Globus pallidus (tissue), 1 donor: ENCODE results near the gene CYP21A2.

Experiments
- DNase-seq: peaks from one replicate; pipeline ENCODE4 v3.0.0-alpha.2; 2015; ENCODE audit warnings: low spot score

The CYP21A2 gene

DNA sequence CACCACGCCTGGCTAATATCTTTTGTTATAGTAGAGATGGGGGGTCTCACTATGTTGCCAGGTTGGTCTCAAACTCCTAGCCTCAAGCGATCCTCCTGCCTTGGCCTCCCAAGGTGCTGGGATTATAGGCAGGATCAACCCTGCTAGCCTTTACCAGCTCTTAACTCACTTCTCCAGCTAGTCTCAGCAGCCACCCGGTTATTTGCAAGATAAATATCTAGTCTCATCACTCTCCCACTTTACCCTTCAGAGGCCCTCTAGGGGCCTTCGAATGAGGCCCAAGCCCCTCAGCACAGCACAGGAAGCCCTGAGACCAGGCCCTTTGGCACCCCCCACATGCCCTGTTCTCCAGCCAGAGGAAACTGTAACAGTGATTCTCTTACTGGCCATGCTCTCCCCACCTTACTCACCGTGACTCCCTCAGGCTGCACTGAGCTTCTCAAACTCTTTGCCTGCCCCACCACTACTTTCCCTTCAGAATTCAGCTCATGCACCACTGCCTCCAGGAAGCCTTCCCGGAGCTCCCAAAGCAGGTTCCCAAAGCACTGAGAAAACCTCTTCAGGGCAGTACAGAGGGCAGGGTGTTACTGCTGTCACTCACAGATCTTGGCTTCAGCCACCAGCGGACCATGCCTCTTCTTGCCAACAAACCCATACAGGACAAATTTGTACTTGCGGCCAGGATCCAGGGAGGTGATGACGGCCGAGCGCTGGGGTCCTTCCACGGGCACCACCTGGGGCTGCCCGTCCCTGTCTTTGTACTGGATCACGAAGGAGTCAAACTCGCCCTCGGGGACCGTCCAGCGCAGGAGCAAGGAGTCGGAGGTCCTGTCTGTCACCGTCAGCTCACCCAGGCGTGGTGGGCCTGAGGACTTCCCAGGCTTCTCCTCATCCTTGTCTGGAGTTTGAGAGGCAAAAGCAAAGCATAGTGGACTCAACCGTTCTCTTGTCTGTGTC lies 45.9 kb downstream of the CYP21A2 start:
- no peak for DNase-seq

DNA sequence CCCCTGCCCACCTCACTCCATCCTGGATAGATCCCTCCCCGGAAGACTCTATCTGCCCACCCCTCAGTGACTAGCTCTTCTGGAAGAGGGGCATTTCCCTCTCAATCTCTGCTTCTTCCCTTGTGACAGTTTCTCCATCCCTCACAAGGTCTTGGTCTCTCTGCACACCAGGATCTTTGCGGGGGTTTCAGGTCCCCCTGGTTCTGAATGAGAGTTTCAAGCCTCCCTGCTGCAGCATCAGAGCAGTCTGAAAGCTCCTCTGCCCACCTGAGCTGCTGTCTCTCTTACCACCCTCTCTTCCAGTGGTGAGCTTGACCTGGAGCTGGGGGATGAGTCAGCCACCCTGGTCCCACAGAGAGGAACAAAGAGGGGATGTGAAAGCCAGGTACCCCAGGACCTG lies 46.6 kb downstream of the CYP21A2 start:
- no peak for DNase-seq

- no peak for DNase-seq
These were observed 47.7 kb downstream of the CYP21A2 start for GRCh38 chr6:32085759-32086459.

DNA sequence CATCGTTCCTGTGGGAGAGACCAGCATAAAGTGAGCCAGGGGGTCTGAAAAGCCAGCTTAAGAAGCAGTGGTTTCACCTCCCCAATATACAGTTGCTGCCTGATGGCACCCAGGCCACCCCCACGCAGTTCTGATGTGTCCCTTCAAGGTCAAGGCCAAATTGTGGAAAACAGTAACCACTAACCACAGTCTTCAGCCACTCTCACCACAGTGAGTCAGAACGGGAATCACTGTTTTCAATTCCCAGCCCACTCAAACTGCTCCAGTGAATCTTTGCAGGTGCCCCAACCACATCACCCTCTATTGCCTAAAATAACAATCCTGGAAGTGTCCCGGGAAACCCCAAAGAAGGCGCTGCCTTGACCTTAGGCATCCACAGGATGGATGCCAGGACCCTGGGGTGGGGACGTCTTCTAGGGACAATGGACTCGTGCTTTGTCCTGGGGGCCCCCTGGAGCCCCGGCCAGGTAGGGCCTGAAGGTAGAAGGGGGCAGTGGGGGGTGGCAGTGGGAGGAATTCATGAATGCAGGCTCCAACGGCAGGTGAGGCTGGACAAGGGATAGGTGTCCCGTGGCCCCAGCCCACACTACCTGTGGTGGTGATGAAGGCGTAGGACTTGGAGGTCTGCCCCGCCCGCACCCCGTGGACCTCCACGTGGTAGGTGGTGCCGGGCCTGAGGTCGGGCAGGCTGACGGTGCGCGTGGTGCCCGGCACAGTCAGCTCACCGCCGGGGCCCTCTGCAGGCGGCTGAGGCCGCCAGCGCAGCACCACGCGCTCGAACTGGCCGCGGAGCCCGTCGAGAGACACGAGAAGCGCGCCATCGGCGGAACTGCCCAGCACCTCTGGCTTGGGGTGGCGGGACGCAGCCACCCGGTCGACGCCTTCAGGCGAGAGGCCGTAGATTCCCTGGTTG lies 48.7 kb downstream of the CYP21A2 start:
- DNase-seq: no peak

DNA sequence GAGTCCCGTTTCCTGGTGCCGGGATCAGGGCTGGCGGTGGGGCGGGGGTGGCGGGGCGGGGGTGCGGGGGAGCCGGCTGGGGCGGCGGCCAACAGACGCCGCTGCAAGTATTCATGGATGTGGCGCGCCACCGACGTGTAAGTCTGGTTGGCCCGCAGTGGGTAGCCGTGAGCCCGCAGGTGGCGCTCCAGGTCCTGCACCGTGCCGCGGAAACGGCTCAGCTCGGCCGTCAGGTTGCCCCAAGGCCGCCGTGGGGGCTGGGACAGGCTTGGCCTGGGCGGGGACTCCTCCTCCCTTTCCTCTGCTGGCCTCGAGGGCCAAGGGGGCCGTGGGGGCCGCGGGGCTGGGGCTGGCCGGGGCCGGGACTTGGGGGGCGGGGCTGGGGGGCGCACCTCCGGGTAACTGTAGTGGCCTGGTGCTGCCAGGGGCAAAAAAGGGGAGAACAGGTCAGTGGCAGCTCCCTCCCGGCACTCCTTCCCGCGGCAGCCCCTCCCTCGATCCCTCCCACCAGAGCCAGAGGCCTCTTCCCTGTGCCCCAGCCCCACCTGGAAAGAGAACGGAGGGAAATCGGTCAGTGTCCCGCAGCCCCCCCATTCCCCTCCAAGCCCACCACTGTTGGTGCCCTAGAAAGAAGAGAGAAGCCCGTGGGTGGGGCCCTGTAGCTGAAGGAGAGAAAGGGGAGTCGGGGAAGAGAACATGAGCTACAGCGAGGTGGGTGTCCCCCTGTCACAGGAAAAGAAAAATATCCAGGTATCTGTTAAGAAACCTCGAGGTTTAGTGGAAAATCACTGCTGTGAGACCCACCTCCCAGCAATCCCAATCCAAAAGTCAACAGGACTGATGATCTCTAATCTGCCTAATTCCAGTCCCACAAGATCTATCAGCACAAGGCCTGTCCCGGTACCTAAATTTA lies 49.6 kb downstream of the CYP21A2 start:
- DNase-seq: no peak

DNA sequence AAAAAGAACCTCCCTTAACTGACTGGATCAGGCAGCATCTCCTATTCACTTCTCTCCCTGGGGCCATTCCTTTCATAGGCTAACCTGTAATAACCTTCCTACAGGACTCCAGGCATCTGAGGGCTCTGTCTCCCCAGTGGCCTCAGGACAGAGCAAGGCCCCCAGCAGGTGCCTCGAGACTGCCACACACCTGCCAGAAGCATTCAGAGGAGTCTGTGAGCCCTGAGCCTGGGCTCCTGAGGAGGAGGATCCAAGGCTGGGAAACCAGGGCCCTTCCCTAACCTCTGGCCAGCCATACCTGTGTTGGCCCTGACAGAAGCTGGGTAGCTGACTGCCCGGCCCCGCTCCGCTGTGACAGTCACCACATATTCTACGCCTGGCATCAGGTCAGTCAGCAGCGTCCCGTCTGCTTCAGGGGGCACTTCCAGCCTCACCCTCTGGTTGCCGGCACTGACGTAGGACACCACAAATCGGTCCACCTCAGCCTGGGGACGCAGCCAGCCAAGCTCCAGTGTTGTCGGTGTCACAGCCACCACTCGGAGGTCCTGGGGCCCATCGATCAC lies 50.4 kb downstream of the CYP21A2 start:
- no peak for DNase-seq

DNA sequence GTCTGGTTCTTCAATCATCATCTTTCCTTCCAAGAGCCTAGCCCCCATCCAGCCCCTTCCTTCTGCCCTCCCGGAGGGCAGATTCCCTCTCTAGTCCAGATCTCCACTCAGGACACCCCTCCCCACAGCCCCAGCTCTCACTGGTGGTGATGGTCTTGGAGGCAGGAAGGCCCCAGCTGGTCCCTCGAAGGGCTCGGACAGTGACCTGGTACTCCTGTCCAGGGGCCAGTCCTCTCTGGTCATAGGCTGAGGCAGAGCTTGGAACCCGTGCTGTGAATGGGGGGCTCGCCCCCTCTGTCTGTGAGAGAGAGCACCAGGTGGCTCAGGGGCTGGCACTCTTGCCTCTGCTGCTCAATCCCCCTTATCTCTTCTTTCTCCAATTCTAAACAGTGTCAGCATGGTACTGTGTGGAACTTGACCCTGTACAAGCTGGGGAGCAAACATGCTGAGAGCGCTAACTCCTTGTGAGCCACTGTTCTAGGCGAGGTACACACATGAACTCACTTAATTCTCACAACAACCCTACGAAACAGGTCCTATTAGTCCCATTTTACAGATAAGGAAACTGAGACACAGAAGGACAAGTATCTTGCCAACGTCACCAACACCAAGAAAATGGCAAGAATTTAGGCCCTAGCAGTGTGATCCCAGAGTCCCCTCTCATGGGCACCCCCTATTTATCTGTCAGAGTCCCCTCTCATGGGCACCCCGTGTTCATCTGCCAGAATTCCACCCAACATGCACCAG lies 51.0 kb downstream of the CYP21A2 start:
- no peak for DNase-seq
